Thyroid gland (tissue), 4 donors: ENCODE results near the gene PRSS1. TPM values are rescaled to one million over a fixed set of nuclear protein-coding genes. Genes with fewer than 3 reads are reported as not detected.
"Not testable (repeated sequence)": the region's sequence is repeated elsewhere in the genome, so short reads cannot be mapped to it uniquely, and the experiment has no call there.

Source experiments
- DNase-seq, 2 donors: peaks; one replicate each; pipeline ENCODE4 v3.0.0-alpha.2; 2019
- H3K27ac ChIP-seq, 3 donors: fragments of 200-600 bp; sonication (generic); 1 replicate in 2 of 3; 2 replicates in 1 of 3; pipeline ENCODE4 v1.5.1; 2016 to 2019; ENCODE audit warnings: mild to moderate bottlenecking in 1 of 3, moderate library complexity in 1 of 3
- H3K27me3 ChIP-seq: fragments of 200-600 bp; sonication (generic); one replicate; pipeline ENCODE4 v1.5.1; 2019
- H3K36me3 ChIP-seq, 2 donors: fragments of 200-600 bp; sonication (generic); one replicate each; pipeline ENCODE4 v1.5.1; 2016 to 2019
- H3K4me1 ChIP-seq, 2 donors: fragments of 200-600 bp; sonication (generic); one replicate each; pipeline ENCODE4 v1.5.1; 2017 to 2019
- H3K4me3 ChIP-seq, 3 donors: fragments of 200-600 bp; sonication (generic); replicated peaks in 1 of 3; 1 replicate in 2 of 3; 2 replicates in 1 of 3; pipeline ENCODE4 v1.5.1; 2016; ENCODE audit warnings: mild to moderate bottlenecking in 1 of 3
- H3K9me3 ChIP-seq: fragments of 200-600 bp; sonication (generic); one replicate; pipeline ENCODE4 v1.5.1; 2017
- POLR2A ChIP-seq, 2 donors: fragments of 450-650 bp; IDR thresholded peaks; one replicate each; pipeline ENCODE4 v1.6.1; 2017; ENCODE audit warnings: antibody characterized with exemption in 2 of 2, mild to moderate bottlenecking in 2 of 2, moderate library complexity in 1 of 2
- WGBS, 2 donors: methylation state at CpG; one replicate each; pipeline ENCODE4 v1.1.5; 2017; 5-methylcytosine and 5-hydroxymethylcytosine counted together
- intact Hi-C: fragments of 100-400 bp; cut with DNase I; formaldehyde crosslinking; loops from one replicate; pipeline ENCODE4 v1.15.1; 2023
- total RNA-seq, 4 donors: library from RNA; depleted of rRNA; stranded (reverse); fragments of >200 nt; gene quantifications; one replicate each; pipeline ENCODE4 v1.2.3, GENCODE V29; 2016
- TF ChIP-seq, protein P1 (sequence below), 6 experiments: fragments of 200-600 bp in 3 of 6; fragments of 450-650 bp in 3 of 6; sonication (generic) in 3 of 6; IDR thresholded peaks; one replicate each; pipeline ENCODE4 v1.5.1; 2016 to 2019; ENCODE audit warnings: antibody characterized with exemption in 6 of 6, mild to moderate bottlenecking in 2 of 6, inconsistent platforms in 1 of 6, moderate library complexity in 1 of 6

PRSS1 gene
- total RNA-seq, 4 donors from 2014 or later = 1.2 TPM; not detected in 3

DNA sequence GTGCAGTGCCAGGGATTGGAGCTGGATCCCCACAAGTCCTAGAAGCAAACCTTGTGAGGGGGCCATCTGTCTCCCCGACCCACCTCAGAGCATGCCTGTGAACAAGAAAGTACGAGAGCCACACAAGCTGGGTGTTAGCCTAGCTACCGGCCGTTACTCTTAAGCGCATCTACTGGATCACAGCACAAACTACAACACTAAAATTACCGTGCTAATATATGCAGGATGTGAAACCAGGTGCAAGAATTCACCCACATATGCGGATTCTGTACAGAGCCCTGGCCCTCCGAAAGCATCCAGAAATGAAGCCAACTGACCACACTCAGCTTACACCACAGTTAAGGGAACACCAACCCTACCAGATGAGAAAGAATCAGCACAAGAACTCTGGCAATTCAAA lies 16.0 kb upstream of the PRSS1 start:
- H3K9me3 ChIP-seq = no peaks in the 10 kb centered on the region
- no peaks in the 10 kb centered on the region for H3K27me3 ChIP-seq
- no peak overlapping the region for H3K27ac ChIP-seq
- intact Hi-C loops = no loop called here
- TF ChIP-seq, protein P1, sequence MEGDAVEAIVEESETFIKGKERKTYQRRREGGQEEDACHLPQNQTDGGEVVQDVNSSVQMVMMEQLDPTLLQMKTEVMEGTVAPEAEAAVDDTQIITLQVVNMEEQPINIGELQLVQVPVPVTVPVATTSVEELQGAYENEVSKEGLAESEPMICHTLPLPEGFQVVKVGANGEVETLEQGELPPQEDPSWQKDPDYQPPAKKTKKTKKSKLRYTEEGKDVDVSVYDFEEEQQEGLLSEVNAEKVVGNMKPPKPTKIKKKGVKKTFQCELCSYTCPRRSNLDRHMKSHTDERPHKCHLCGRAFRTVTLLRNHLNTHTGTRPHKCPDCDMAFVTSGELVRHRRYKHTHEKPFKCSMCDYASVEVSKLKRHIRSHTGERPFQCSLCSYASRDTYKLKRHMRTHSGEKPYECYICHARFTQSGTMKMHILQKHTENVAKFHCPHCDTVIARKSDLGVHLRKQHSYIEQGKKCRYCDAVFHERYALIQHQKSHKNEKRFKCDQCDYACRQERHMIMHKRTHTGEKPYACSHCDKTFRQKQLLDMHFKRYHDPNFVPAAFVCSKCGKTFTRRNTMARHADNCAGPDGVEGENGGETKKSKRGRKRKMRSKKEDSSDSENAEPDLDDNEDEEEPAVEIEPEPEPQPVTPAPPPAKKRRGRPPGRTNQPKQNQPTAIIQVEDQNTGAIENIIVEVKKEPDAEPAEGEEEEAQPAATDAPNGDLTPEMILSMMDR (IDR thresholded peaks at IDR 0.05) = no peak
- no peaks in the 10 kb centered on the region for H3K36me3 ChIP-seq
- H3K4me3 ChIP-seq = no peak overlapping the region
- DNase-seq = no peak
- 94% methylated on average over 5 to 8 of the region's 8 CpGs for WGBS, 2 donors
- no peaks in the 10 kb centered on the region for H3K4me1 ChIP-seq

DNA sequence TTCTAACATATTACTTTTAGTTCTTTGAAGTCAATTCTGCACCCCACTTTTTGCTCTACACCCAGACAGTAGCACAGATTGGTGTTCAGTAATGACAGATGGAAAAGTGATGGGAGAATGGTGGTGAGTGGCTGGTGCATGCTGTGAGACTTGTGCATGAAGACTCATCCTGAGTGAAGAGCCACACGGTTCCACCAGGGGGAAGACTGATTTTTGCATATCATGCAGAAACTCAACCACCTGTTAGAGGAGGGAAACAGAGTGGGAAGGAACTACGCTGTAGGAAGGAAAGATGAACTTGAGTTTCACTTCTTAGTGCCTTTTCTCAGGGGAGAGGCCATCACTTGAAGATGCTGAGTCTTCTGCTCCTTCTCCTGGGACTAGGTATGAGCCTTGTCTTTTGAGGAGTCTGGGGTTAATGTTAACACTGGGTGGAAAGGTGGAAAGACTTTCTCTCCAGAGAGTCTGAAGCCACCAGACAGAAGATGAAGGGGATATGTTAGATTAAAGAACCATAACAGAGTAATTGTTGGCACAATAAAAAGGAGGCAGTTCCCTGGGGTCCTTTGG lies 9.3 kb upstream of the PRSS1 start:
- Histone ChIP-seq H3K27me3 (no peaks in the 10 kb centered on the region), H3K9me3 (no peaks in the 10 kb centered on the region), H3K4me1 (peaks cover 10 to 17% of the 10 kb centered on the region in 2 donors), H3K4me3 (no peak overlapping the region), H3K27ac (no peak overlapping the region), H3K36me3 (no peaks in the 10 kb centered on the region)
- WGBS, 2 donors = 69 to 74% methylated on average over 2 of the region's 2 CpGs
- DNase-seq = no peak
- intact Hi-C loops = no loop called here
- no peak for TF ChIP-seq POLR2A (IDR thresholded peaks at IDR 0.05)

DNA sequence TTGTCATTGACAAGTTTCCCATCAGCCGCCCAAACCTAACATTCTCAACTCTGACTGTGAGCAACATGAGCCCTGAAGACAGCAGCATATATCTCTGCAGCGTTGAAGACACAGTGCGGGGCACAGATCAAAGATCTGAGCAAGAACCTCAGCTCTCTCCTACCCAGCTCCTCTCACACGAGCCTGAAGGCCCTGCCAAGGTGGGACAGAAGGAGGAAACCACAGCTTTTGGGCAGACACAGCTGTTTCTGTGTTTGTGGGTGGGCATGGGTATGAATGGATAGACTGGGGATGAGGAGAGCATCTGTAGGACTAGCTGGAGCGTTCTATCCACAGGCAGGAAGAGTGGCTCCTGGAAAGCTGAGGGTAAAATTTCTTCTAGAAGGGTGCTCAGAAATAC lies 8.5 kb upstream of the PRSS1 start:
- Histone ChIP-seq H3K4me3 (no peak overlapping the region), H3K36me3 (no peaks in the 10 kb centered on the region), H3K9me3 (no peaks in the 10 kb centered on the region), H3K27ac (peak overlapping the region in 1 of 3 donors; percentile 65), H3K4me1 (peaks cover 10 to 17% of the 10 kb centered on the region in 2 donors), H3K27me3 (no peaks in the 10 kb centered on the region)
- DNase-seq = no peak
- no peak for TF ChIP-seq POLR2A (IDR thresholded peaks at IDR 0.05)
- TF ChIP-seq, protein P1 (IDR thresholded peaks at IDR 0.05) = no peak
- intact Hi-C loops = no loop called here
- WGBS, 2 donors = 81 to 86% methylated on average over 5 of the region's 5 CpGs

DNA sequence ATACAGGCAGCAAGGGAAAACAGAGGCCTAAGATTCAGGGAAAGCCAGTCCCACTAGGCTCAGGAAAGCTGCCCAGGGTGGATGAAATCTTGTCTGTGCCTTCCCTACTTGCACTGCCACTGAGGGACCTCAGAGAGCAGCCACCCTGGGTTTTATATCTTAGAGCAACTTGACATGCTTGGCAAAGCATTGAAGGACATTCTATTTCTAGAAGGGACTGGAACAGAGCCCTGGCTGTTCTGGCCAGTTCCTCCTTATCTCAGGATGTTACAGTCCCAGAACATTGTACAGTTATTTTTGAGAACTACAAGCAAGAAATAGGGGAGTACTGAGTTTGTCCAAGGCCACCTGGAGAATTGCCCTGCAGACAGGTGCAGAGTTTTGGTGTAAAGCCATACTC lies 7.3 kb upstream of the PRSS1 start:
- intact Hi-C loops, H3K36me3 ChIP-seq, H3K4me3 ChIP-seq, H3K27me3 ChIP-seq, H3K9me3 ChIP-seq: not testable (repeated sequence)
- TF ChIP-seq, protein P1 (IDR thresholded peaks at IDR 0.05) = peak in 2 of 6 experiments; percentile 35 to 41
- TF ChIP-seq POLR2A (IDR thresholded peaks at IDR 0.05) = peak in 1 of 2 donors; percentile 53
- DNase-seq = peak; percentile 67 to 73
- peak overlapping the region in 2 of 3 donors; percentile 61 to 65 for H3K27ac ChIP-seq
- peaks cover 10 to 17% of the 10 kb centered on the region in 2 donors for H3K4me1 ChIP-seq

DNA sequence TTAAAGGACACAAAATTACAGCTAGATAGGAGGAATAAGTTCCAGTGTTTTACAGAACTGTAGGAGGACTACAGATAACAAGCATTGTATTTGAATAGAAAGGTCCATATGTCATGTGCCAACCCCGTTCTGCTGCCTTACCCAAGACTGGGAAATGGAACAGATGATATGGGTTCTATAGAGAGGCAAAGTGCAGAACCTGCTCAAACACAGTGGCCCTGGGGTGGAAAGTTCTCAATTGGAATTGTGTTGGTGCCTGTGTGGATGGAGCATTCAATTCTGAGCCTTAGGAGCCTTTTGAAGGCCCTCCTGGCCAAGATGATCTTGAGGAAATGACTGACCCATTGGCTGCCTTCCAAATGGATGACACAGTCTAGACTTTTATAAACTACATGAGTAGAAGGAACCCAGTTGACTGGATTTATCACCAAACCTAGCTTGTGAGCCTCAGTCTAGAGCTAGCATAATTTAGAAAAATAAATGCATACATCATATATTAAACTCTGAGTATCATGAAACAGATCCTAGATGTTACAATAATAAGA lies 4.1 kb upstream of the PRSS1 start:
- no peak for DNase-seq
- intact Hi-C loops = no loop called here
- no peaks in the 10 kb centered on the region for H3K27me3 ChIP-seq
- H3K4me1 ChIP-seq = peaks cover 12 to 28% of the 10 kb centered on the region in 2 donors
- no peak for TF ChIP-seq POLR2A (IDR thresholded peaks at IDR 0.05)
- TF ChIP-seq, protein P1 (IDR thresholded peaks at IDR 0.05) = no peak
- H3K4me3 ChIP-seq = no peak overlapping the region
- H3K9me3 ChIP-seq = no peaks in the 10 kb centered on the region
- WGBS, 2 donors = 84 to 96% methylated on average over 1 of the region's 1 CpG
- H3K27ac ChIP-seq = no peak overlapping the region
- no peaks in the 10 kb centered on the region for H3K36me3 ChIP-seq
